Tibial nerve (tissue), 4 donors: ENCODE measurements around the gene UNC45B. TPM values are rescaled to one million over a fixed set of nuclear protein-coding genes. Genes with fewer than 3 reads are reported as not detected.
A peak's percentile ranks its signal among the peaks of the same experiment; 100 is the strongest.

Experiments used
- DNase-seq, 2 donors: peaks; one replicate each; pipeline ENCODE4 v3.0.0-alpha.2; 2019; ENCODE audit warnings: low spot score in 2 of 2
- H3K27ac ChIP-seq, 4 donors: fragments of 200-600 bp; sonication (generic) in 3 of 4; one replicate each; pipeline ENCODE4 v1.5.1; 2017 to 2019; ENCODE audit warnings: mild to moderate bottlenecking in 1 of 4
- H3K27me3 ChIP-seq, 2 donors: fragments of 200-600 bp; sonication (generic) in 1 of 2; one replicate each; pipeline versions ENCODE4 v1.5.1 to v1.6.0; 2017 to 2019
- H3K36me3 ChIP-seq, 3 donors: fragments of 200-600 bp; sonication (generic); one replicate each; pipeline ENCODE4 v1.5.1; 2018 to 2019
- H3K4me1 ChIP-seq, 4 donors: fragments of 200-600 bp; sonication (generic) in 3 of 4; one replicate each; pipeline ENCODE4 v1.5.1; 2017 to 2019
- H3K4me3 ChIP-seq, 4 donors: fragments of 200-600 bp; sonication (generic) in 3 of 4; one replicate each; pipeline ENCODE4 v1.5.1; 2017 to 2019; ENCODE audit warnings: mild to moderate bottlenecking in 1 of 4, moderate library complexity in 1 of 4
- H3K9me3 ChIP-seq, 4 donors: fragments of 200-600 bp; sonication (generic) in 3 of 4; one replicate each; pipeline ENCODE4 v1.5.1; 2017 to 2019
- CTCF ChIP-seq, 5 experiments: fragments of 200-600 bp in 3 of 5; fragments of 450-650 bp in 2 of 5; sonication (generic) in 3 of 5; IDR thresholded peaks; one replicate each; pipeline ENCODE4 v1.5.1; 2016 to 2019; ENCODE audit warnings: antibody characterized with exemption in 5 of 5, mild to moderate bottlenecking in 3 of 5, moderate library complexity in 2 of 5
- EP300 ChIP-seq, 2 donors: sonication (generic); formaldehyde crosslinking; IDR thresholded peaks; one replicate each; pipeline ENCODE4 v1.6.1; 2017; ENCODE audit warnings: antibody characterized with exemption in 2 of 2, mild to moderate bottlenecking in 1 of 2
- POLR2A ChIP-seq, 2 donors: fragments of 450-650 bp; IDR thresholded peaks; one replicate each; pipeline ENCODE4 v1.6.1; 2017; ENCODE audit warnings: antibody characterized with exemption in 2 of 2, mild to moderate bottlenecking in 2 of 2, moderate library complexity in 2 of 2
- WGBS, 2 donors: methylation state at CpG; one replicate each; pipeline ENCODE4 v1.1.5; 2018; 5-methylcytosine and 5-hydroxymethylcytosine counted together
- total RNA-seq, 4 donors: library from RNA; depleted of rRNA; stranded (reverse); fragments of >200 nt; gene quantifications; one replicate each; pipeline ENCODE4 v1.1.0, GENCODE V29; 2016

The UNC45B gene
- total RNA-seq, 4 donors from 2014 or later = not detected

- H3K36me3 ChIP-seq = peaks cover 3 to 71% (median 8%) of the 10 kb centered on the region in 3 donors
- no peak overlapping the region for H3K4me3 ChIP-seq
- H3K27ac ChIP-seq = no peak overlapping the region
- 80 to 84% methylated on average over 10 of the region's 10 CpGs for WGBS, 2 donors
- DNase-seq = no peak
- TF ChIP-seq EP300 (IDR thresholded peaks at IDR 0.05) = no peak
- no peak for TF ChIP-seq POLR2A (IDR thresholded peaks at IDR 0.05)
- TF ChIP-seq CTCF (IDR thresholded peaks at IDR 0.05) = no peak
- H3K9me3 ChIP-seq = no peaks in the 10 kb centered on the region
- H3K27me3 ChIP-seq = no peaks in the 10 kb centered on the region
- H3K4me1 ChIP-seq = no peaks in the 10 kb centered on the region
These were observed 15.5 kb upstream of the UNC45B start for GRCh38 chr17:35132099-35132498.

- no peak for DNase-seq
- 90 to 92% methylated on average over 18 to 21 of the region's 22 CpGs for WGBS, 2 donors
- Histone ChIP-seq H3K9me3 (no peaks in the 10 kb centered on the region), H3K4me3 (no peak overlapping the region), H3K27me3 (no peaks in the 10 kb centered on the region), H3K27ac (no peak overlapping the region), H3K4me1 (no peaks in the 10 kb centered on the region), H3K36me3 (peaks cover 3 to 80% (median 14%) of the 10 kb centered on the region in 3 donors)
- TF ChIP-seq EP300 (IDR thresholded peaks at IDR 0.05) (no peak), POLR2A (IDR thresholded peaks at IDR 0.05) (no peak), CTCF (IDR thresholded peaks at IDR 0.05) (no peak)
These were observed 14.6 kb upstream of the UNC45B start for GRCh38 chr17:35132816-35133550.

- Histone ChIP-seq H3K4me1 (peaks cover 0 to 3% (median under 1%) of the 10 kb centered on the region in 4 donors), H3K36me3 (peaks cover 3 to 96% (median 14%) of the 10 kb centered on the region in 3 donors), H3K27me3 (no peaks in the 10 kb centered on the region), H3K27ac (no peak overlapping the region), H3K4me3 (no peak overlapping the region), H3K9me3 (no peaks in the 10 kb centered on the region)
- 89 to 96% methylated on average over 6 of the region's 6 CpGs for WGBS, 2 donors
- TF ChIP-seq EP300 (IDR thresholded peaks at IDR 0.05) (no peak), POLR2A (IDR thresholded peaks at IDR 0.05) (no peak), CTCF (IDR thresholded peaks at IDR 0.05) (no peak)
- DNase-seq = no peak
These were observed 12.3 kb upstream of the UNC45B start for GRCh38 chr17:35135322-35135721.

DNA sequence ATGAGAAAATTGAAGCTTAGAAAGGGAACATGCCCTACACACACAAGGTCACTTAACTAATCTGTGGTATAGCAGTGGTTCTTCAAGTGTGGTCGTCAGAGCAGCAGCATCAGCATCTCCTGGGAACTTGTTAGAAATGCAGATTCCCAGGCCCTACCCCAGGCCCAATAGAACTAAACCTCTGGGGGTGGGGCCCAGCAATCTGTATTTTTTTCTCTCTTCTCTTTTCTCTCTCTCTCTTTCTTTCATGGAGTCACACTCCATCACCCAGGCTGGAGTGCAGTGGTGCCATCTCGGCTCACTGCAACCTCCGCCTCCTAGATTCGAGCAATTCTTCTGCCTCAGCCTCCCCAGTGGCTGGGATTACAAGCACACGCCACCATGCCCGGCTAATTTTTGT is 9.4 kb upstream of the UNC45B start:
- no peak for DNase-seq
- WGBS, 2 donors = 95% methylated on average over 6 of the region's 6 CpGs
- peaks cover 3 to 68% (median 14%) of the 10 kb centered on the region in 3 donors for H3K36me3 ChIP-seq
- H3K27ac ChIP-seq = no peak overlapping the region
- no peaks in the 10 kb centered on the region for H3K27me3 ChIP-seq
- H3K4me3 ChIP-seq = no peak overlapping the region
- TF ChIP-seq POLR2A (IDR thresholded peaks at IDR 0.05) (no peak), CTCF (IDR thresholded peaks at IDR 0.05) (no peak), EP300 (IDR thresholded peaks at IDR 0.05) (no peak)
- peaks cover 0 to 21% (median 9%) of the 10 kb centered on the region in 4 donors for H3K4me1 ChIP-seq
- H3K9me3 ChIP-seq = no peaks in the 10 kb centered on the region

DNA sequence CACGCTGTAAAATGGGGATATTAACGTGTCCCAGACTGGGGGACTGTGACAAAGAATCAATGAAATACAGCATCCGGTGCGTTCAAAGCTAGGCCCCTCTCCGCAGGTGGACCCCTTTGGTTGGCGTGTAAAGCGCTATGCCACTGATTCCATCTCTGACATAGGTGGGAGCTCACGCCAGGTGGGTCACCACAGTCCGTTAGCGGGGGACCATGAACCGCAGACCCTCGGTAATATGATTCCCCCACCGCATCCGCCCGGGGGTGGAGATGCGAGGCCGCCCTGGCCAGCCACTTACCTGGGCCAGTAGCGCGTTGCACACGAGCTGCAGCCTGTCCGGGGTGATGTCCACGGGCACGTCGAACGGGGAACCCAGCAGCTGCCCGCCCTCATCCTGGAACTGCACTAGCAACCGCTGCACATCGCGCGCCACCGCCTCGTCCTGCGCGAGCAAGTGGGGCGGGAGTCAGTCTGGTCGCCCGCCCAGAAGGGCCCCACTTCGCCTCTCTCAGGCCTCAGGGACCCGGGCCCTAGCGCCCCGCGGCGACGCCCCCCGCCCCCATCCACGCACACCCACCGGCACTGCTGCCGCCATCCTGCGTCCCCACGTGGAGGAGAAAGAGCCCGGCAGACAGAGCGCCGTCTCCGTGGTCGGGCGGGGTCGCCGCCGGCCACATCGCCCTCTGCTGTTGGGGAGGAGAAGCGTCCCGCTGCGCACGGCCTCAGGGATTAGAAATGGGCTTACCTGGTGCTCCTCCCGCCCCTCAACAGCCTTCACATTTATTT is 5.7 kb upstream of the UNC45B start, which contains the start of gene NLE1:
TSS of gene NLE1 (minus strand) at position 623 of the 786 bp plus-strand sequence. CDS start at position 595, 28 bp downstream.
- Histone ChIP-seq H3K27ac (peak within 1 kb of the TSS in 1 of 4 donors; percentile 42), H3K9me3 (no peaks in the 10 kb centered on the region), H3K4me3 (peak within 1 kb of the TSS; percentile 70 to 93 (median 76)), H3K36me3 (peaks cover 2 to 31% (median 8%) of the 10 kb centered on the region in 3 donors), H3K27me3 (no peaks in the 10 kb centered on the region), H3K4me1 (peaks cover 0 to 21% (median 9%) of the 10 kb centered on the region in 4 donors)
- TF ChIP-seq POLR2A (IDR thresholded peaks at IDR 0.05) = no peak
- peak; percentile 45 to 69 for TF ChIP-seq EP300 (IDR thresholded peaks at IDR 0.05)
- TF ChIP-seq CTCF (IDR thresholded peaks at IDR 0.05) = peak; percentile 85 to 99 (median 93)
- peak; percentile 35 to 62 for DNase-seq
- 0 to 1% methylated on average over 15 to 29 of the region's 65 CpGs for WGBS, 2 donors
